VCaP (cell line): ENCODE data around the gene OXCT1.

Experiments
- H3K27ac ChIP-seq: fragments of 450-650 bp; 2 replicates; pipeline ENCODE4 v1.5.1; 2017
- TF ChIP-seq, protein P1 (sequence below): fragments of 450-650 bp; conservative IDR thresholded peaks from 2 replicates; pipeline ENCODE4 v1.5.1; 2017; ENCODE audit warnings: mild to moderate bottlenecking, moderate library complexity

OXCT1 gene

DNA sequence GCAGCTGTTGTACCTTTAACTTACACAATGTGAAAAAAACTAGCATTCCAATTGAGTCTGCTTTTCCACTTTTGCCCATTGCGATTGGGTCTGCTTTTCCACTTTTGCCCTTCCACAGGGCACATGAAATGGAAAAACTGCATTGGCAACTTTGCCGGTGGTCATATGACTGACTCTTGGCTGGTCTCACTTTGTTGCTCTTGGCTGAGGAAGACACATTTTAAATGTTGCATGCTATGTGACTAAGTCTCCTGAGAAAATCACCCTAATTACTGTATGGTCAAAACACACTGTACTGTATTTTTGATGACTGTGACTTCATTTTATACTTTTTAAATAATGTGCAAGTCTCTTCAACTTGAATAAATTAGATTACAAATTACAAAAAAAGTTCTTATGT lies 1.6 kb upstream of the OXCT1 start:
- TF ChIP-seq, protein P1, sequence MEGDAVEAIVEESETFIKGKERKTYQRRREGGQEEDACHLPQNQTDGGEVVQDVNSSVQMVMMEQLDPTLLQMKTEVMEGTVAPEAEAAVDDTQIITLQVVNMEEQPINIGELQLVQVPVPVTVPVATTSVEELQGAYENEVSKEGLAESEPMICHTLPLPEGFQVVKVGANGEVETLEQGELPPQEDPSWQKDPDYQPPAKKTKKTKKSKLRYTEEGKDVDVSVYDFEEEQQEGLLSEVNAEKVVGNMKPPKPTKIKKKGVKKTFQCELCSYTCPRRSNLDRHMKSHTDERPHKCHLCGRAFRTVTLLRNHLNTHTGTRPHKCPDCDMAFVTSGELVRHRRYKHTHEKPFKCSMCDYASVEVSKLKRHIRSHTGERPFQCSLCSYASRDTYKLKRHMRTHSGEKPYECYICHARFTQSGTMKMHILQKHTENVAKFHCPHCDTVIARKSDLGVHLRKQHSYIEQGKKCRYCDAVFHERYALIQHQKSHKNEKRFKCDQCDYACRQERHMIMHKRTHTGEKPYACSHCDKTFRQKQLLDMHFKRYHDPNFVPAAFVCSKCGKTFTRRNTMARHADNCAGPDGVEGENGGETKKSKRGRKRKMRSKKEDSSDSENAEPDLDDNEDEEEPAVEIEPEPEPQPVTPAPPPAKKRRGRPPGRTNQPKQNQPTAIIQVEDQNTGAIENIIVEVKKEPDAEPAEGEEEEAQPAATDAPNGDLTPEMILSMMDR = no peak
- peak overlapping the region; percentile 94 for H3K27ac ChIP-seq

- TF ChIP-seq, protein P1 = no peak
- peak overlapping the region; percentile 94 for H3K27ac ChIP-seq
Observed at GRCh38 chr5:41870627-41871048, 413 bp upstream of the OXCT1 start.

- H3K27ac ChIP-seq = peak overlapping the region; percentile 94
- TF ChIP-seq, protein P1 = no peak
Observed at GRCh38 chr5:41869151-41869723, 988 bp downstream of the OXCT1 start.

DNA sequence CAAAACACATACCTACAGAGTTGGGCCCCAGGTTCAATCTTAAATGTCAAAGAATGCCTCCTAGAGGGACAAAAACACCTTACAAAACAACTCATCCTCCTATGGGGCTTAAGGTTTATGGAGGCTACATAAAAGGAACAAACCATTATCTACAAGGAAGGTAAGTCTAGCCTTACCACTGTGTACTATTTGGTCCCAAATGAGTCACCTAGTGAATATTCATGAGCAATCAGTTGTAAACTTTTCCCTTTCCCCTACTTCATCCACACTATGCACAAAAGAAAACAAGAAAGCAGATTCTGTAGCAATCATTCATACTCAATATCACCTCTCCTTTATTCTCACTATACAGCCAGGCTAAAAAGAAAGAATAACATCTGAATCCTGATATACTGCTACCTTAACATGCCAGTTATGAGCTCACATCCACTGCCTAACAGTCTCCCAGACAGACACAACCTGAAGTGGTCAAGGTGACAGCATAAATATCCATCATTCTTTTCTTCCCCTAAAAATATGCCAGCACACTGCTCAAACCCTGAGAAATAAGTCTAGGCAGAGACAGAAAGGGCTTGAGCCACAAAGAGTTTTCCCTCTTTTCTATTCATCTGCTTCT lies 6.2 kb downstream of the OXCT1 start:
- TF ChIP-seq, protein P1 = no peak
- no peak overlapping the region for H3K27ac ChIP-seq

- TF ChIP-seq, protein P1 = no peak
- H3K27ac ChIP-seq = peak overlapping the region; percentile 82
Observed at GRCh38 chr5:41858890-41859289, 11.3 kb downstream of the OXCT1 start.

GRCh38 chr5:41857989-41858388 lies 12.2 kb downstream of the OXCT1 start:
- TF ChIP-seq, protein P1 = no peak
- H3K27ac ChIP-seq = peak overlapping the region; percentile 82

DNA sequence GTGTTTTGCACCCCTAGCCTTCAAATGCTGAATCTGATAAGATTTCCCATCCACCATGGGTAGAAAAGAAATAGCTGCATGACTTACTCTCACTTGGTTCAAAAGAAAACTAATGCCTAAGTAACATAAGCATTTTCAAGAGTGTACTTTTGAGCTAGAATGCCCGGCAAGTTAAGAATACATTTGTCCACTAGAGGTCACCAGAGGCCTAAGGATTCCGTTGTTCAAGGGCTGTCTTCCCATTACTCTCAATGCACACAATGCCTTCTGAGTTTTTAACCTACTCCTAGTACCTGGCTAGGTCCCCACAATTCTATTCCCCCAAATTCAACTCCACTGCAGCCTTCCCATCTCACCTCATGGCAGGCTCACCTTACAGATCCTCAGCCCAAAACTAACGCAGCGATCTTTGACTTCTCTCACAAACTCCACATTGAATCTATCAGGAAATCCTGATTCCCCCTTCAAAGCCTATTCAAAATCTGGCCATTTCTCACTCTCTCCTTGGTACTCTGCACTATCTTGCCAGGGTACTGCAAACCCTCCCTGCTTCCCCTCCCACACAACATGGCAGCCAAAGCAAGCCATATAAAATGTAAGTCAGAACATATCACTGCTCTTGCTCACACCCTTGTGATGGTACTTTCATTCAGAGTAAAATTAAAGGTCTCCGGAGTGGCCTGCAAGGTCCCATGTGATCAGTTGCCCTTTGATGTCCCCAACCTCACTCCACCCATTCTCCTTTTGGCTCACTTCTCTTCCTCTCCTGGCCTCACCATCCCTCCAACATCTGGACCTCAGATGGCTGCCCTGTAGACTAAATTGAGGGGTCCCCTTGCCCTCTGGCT lies 13.4 kb downstream of the OXCT1 start:
- H3K27ac ChIP-seq = peak overlapping the region; percentile 82
- TF ChIP-seq, protein P1 = peak; percentile 87
